GM18951 (cell line): ENCODE data around the gene TMPRSS5.

ENCODE experiments used
- POLR2A ChIP-seq: IDR thresholded peaks from 4 replicates; pipeline ENCODE4 v1.6.1; 2011; ENCODE audit warnings: mild to moderate bottlenecking; ENCODE audit not compliant: insufficient read length, insufficient read depth; ENCODE audit errors: extremely low read depth
- in situ Hi-C: fragments of 300-500 bp; cut with MboI; formaldehyde crosslinking; loops from one replicate; pipeline ENCODE4 v1.12.0; 2022; ENCODE audit warnings: low sequenced_read_pairs, mixed read lengths, inconsistent platforms; ENCODE audit not compliant: unreplicated experiment

TMPRSS5 gene

DNA sequence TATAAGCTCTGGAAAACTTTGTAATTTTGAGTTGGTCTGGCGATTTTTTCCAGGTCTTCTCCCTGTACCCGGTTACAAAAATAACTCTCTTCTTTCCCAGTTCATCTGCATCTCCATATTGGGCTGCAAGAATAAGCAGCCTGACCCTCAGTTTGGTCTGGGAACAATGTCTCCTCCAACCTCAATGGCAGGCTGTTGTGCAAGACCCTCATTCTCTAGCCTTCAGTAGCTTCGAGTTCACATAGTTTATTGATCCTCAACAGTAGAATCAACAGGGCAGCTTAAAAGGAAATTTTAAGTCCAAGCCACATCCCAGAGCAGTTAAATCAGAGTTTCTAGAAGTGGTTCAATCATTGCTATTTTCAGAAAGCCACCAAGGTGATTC is 35.3 kb downstream of the TMPRSS5 start:
- TF ChIP-seq POLR2A, result no peak
- in situ Hi-C loops, result no loop called here

DNA sequence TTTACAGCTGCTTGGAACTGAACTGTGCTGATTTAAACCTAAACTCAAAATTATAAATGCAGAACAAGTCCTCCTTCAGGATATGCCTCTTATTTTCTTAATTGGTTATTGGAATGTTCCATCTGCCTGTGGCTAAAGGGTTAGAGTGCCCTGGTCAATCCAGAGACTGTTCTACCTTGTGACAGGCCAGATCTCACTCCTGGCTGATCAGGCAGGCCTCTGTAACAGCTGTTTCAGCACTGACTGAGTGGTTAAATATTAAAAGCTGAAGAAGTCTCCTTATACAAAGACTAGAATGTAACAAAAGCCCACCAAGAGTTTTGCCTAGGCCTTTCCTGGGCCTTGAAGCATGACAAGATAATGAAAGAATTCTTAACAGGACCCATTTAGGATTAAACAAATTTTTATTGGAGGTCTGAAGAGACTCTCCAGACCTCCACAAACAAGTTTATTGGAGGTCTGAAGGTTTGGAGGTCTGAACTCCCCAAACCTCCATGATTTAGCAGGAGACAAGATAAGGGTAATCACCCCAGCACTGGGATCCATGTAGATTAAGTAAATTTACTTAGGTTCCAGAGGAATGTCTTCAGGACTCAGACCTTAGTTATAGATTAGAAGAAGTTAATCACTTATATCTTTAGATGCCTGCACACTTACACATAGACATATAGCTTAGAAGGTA is 35.8 kb downstream of the TMPRSS5 start:
- in situ Hi-C loops, result no loop called here
- no peak for TF ChIP-seq POLR2A

DNA sequence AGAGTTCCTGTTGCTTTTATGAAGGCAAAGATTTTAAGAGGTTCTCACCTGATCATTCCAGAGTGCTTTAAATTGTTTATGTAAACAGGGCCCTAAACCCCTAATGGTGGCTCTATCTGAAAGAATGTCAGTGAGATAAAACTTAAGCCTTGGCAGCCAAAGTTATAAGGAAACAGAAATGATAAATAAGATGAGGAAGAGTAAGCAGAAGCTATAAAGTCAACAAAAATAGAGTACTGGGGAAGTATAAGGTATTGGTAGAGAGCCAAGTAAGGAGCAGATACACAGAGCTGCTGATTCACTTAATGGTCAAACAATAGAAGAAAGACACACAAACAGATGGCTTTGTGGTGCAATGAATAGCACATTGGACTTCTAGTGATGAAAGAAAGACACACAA is 37.9 kb downstream of the TMPRSS5 start:
- in situ Hi-C loops, result no loop called here
- TF ChIP-seq POLR2A, result no peak

DNA sequence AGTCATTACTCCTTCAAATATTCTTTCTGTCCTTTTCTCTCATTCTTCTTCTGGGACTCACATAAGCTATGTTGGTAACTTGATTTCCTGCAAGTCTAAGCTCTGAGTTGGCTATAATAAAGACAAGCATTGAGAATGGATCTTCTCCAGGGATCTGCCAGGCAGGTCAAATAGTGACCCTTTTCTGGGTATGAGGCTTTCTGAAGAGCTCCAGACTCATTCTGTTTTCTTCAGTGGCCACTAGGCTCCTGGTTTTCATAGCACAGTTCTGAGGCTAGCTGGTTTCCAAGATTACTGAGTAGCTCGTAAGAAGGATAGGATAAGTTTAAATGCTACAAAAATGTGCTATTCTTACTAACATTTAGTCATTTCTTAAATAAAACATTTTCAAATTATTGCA is 38.3 kb downstream of the TMPRSS5 start:
- in situ Hi-C loops, result no loop called here
- TF ChIP-seq POLR2A, result no peak

DNA sequence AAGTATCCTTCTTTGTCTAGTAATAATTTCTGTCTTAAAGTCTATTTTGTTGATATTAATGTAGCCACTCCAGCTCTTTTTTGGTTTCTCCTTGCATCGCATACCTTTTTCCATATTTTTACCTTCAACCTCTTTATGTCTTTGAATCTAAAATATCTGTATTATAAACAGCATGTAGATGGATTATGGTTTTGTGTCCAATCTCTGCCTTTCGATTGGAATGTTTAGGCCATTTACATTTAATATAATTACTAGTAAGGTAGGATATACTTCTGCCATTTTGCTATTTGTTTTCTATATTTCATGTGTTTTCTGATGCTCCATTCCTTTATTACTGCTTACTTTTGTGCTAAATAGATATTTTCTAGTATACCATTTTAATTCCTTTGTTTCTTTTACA is 39.5 kb downstream of the TMPRSS5 start:
- in situ Hi-C loops, result no loop called here
- TF ChIP-seq POLR2A, result no peak

DNA sequence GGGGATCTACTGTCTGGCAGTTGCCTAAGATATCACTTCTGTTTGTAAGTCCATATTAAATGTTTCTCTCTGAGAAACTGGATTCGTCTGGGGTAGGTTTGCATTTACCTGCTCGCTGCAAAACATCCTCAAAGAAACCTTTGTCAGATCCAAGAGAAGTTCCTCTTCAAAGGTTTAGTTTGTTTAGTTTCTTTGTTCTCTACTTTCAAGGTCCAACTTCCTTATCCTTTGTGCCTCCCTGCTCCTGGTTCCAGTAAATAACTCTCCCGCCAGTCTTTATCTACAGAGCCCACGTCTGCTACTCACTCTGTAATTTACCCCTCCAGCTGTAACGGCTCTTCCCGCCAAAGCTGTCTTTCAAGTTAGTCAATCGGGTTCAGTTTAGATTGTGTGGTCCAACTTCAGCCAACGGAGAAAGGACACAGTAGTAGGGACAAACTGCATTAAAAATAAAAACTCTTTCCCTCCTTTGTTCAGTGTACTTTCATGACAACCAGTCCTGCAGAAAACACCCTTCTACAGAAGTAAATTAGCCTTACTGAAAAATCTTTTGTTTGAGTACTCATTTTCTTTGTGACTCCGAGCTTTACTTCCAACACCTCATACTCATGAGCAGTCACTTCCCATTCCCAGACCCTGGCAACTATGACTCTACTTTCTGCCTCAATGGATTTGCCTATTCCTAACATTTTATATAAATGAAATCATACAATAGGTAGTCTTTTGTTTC is 41.0 kb downstream of the TMPRSS5 start:
- in situ Hi-C loops, result no loop called here
- TF ChIP-seq POLR2A, result no peak

DNA sequence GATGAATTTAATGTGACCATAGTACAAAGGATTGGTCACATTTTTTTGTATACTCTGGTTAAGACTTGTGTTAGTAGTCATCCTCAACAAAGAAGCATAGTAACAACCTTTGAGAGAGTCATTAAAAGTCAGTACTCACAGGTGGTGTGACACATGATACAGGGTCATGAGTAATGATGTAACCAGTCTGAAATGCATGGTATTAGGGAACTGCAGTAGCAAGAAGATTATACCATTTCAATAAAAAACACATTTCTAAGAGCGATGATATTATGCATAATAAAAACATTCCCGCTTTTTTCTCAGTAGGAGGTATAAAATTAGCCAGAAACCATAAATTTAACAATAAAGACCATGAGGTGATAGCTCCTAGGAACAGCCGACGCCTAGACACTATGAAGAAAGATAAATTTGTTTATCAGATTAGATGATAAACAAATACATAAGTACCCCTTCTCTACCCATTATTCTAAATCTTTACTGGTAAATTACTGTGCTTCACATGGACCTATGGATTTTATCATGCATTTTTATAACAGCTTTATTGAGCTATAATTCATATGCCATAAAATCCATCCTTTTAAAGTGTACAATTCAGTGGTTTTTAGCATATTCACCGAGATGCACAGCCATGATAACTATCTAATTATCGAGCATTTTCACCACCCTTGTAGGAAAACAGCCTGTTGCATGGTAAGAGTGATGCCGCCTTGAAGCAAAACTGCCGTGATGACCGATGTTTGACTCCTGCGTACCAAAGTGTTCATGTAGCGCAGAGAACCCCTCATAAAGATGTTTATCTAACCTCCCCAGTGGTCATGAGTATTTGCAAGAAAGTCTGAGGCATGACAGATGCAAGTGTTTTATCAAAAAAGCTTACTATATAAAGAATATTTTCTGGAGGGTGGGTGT is 41.8 kb downstream of the TMPRSS5 start:
- TF ChIP-seq POLR2A, result no peak
- in situ Hi-C loops, result no loop called here

DNA sequence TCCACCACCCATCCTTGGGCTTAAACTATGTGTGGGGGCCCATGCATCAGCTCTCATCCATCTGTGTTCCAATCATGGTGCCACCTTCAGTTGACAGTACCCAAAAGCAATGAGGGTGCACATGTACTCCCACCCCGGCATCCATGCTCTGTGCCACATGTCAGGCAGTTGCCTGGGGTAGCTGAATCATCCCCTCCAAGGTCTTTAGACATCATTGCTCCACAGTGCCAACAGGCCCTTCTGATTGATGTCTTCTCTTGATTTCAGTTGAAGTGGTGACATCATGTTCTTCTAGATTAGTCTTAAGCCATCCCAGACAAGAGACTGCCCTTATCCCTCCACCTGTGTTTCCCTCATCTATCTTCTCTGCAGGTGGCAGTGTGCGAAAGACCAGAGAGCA is 42.5 kb downstream of the TMPRSS5 start:
- in situ Hi-C loops, result no loop called here
- TF ChIP-seq POLR2A, result no peak

DNA sequence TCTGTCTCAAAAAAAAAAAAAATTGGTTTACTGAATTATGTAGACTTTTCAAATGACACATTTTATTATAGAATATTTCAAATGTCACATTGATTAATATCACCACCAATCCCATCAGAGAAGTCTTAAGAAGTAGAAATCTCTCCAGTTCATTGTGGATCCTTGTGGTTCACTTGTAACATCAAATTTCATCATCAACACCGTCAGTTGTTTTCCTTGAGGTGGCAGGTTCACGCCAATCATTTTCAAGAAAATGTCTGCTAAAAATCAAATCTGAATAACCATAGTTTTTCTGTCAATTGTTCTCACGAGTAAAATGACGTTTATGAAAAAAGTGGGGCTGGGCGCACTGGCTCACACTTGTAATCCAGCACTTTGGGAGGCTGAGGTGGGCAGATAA is 50.3 kb downstream of the TMPRSS5 start:
- no peak for TF ChIP-seq POLR2A
- in situ Hi-C loops, result no loop called here

DNA sequence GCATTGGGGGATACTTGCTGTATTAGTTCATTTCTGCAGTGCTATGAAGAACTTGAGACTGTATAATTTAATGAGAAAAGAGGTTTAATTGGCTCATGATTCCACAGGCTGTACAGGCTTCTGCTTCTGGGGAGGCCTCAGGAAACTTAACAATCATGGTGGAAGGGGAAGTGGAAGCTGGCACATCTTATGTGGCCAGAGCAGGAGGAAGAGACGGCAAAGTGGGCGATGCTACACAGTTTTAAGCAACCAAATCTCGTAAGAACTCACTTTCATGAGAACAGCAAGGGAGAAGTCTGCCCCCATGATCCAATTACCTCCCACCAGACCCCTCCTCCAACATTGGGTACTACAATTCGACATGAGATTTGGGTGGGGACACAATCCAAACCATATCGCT is 55.1 kb downstream of the TMPRSS5 start:
- in situ Hi-C loops, result no loop called here
- no peak for TF ChIP-seq POLR2A

DNA sequence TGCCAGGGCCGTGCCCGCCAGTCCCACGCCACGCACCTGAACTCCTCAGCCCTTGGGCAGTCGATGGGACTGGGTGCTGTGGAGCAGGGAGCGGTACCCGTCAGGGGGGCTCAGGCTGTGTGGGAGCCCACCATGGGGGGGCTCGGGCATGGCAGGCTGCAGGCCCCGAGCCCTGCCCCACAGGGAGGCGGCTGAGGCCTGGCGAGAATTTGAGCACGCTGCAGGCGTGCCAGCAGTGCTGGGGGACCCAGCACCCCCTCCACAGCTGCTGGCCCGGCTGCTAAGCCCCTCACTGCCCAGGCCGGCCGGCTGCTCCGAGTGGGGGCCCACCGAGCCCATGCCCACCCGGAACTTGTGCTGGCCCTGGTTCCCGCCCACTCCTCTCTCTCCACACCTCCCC is 56.8 kb downstream of the TMPRSS5 start:
- in situ Hi-C loops, result no loop called here
- no peak for TF ChIP-seq POLR2A

DNA sequence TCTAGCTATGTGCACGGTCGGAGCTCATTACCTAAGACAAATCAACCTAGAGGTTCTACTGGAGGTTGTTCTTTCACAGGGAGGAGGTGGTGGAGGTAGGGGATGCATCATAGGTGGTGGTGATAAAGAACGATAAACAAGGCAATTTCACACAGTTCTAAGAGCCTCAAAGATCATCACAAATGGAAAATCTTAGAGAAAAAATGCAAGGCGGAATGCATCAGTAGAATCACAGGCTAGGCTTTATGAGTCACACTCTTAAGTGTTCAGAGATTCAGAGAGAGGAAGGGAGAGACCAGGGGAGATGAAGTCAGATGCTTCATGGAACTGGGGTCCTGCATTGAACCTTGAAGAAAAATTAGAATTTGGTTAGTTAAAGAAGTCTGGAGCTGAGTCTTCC is 58.3 kb downstream of the TMPRSS5 start:
- in situ Hi-C loops, result no loop called here
- TF ChIP-seq POLR2A, result no peak

DNA sequence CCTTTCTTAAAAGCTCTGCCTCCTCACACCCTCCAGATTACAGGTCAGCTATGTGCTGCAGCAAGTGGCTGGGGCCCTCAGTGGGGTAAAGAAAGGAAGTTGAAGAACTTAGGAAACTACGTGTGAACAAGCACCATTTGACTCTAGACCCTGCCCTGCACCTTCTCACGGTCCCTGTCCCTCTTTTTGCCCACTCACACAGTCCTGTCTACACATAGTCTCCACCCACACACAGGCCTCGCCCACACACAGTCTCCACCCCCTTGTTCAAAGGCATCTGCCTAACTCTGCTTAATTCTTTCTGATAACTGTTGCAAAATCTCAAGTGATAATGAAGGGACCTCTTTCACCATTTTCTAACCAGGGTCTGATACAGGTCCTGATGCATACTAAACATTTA is 59.0 kb downstream of the TMPRSS5 start:
- no peak for TF ChIP-seq POLR2A
- in situ Hi-C loops, result no loop called here
